ENCODE measurements around the gene MATN3.

GRCh38 chr2:19973466-19973865 lies 39.0 kb downstream of the MATN3 start:
- no peak for TF ChIP-seq TCF4 (CRISPR knock-in tag; IDR thresholded peaks at IDR 0.05; ENCODE audit: borderline replicate concordance)
- TF ChIP-seq ARNTL (CRISPR knock-in tag; IDR thresholded peaks at IDR 0.05; ENCODE audit: borderline replicate concordance, low read depth) = no peak
- TF ChIP-seq TOX (CRISPR knock-in tag; IDR thresholded peaks at IDR 0.05; ENCODE audit: borderline replicate concordance) = no peak
- TF ChIP-seq, protein P1, sequence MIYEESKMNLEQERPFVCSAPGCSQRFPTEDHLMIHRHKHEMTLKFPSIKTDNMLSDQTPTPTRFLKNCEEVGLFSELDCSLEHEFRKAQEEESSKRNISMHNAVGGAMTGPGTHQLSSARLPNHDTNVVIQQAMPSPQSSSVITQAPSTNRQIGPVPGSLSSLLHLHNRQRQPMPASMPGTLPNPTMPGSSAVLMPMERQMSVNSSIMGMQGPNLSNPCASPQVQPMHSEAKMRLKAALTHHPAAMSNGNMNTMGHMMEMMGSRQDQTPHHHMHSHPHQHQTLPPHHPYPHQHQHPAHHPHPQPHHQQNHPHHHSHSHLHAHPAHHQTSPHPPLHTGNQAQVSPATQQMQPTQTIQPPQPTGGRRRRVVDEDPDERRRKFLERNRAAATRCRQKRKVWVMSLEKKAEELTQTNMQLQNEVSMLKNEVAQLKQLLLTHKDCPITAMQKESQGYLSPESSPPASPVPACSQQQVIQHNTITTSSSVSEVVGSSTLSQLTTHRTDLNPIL (CRISPR knock-in tag; IDR thresholded peaks at IDR 0.05; ENCODE audit: low read depth) = no peak
- TF ChIP-seq CSDC2 (CRISPR knock-in tag; IDR thresholded peaks at IDR 0.05) = no peak

All from SK-N-SH treated with all-trans-retinoic acid at 6 μM for 48 hours (cell line).